ENCODE data around the gene HRCT1. TPM values are rescaled to one million over a fixed set of nuclear protein-coding genes. Genes with fewer than 3 reads are reported as not detected.

HRCT1 gene
- polyA plus RNA-seq, 3 donors, result not detected

DNA sequence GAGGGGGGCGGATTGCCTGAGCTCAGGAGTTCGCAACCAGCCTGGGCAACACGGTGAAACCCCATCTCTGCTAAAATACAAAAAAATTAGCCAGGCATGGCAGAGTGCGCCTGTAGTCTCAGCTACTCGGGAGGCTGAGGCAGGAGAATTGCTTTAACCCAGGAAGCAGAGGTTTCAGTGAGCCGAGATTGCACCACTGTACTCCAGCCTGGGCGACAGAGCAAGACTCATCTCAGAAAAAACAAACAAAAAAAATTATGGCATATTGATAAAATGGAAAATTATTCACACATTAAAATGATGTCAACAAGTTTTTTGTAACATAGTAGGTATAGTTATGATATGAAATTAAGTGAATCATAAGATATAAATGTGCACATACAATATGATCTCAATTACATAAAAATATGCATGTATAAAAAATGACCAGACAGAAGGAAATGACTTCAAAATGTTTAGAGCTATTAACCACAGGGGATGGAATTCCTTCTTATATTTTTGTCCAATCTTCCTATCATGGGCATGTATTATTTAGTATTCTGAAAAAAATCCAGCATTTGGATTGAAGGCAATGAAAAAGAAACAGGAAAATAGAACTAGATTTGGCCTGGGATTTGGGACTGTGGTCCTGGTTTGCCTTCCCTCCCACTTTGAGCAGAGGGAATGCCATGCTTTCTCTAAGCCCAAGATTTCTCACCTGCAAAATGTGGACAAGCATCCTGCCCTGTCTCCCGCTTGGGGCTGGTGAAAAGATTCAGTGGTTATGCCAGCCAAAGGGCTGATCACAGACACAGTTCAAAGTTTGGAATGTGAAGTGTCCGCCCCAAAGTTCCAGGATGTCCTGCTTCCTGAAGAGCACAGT lies 22.8 kb downstream of the HRCT1 start:
- no peak overlapping the region for H3K4me3 Mint-ChIP-seq
- H3K27ac Mint-ChIP-seq, result no peak overlapping the region
- intact Hi-C loops (cut with micrococcal nuclease), result no loop called here
- no peak for DNase-seq
- Histone ChIP-seq H3K4me2 (replicated peaks; ENCODE audit: extremely low read depth, low read length, poor library complexity, severe bottlenecking) (no peak overlapping the region), H3K9ac (ENCODE audit: insufficient read depth, low read length, poor library complexity, severe bottlenecking) (no peak overlapping the region), H3K36me3 (replicated peaks in 1 of 2; ENCODE audit: control insufficient read depth in 1 of 2, insufficient read depth in 2 of 2, low read length in 2 of 2) (no peaks in the 10 kb centered on the region), H3K4me1 (ENCODE audit: control insufficient read depth in 1 of 2, insufficient read depth in 2 of 2, low read length in 2 of 2) (no peaks in the 10 kb centered on the region), H3K27ac (ENCODE audit: low read depth in 1 of 2, low read length in 2 of 2) (no peak overlapping the region), H3K4me3 (replicated peaks in 1 of 3; ENCODE audit: low read depth in 2 of 3, low read length in 3 of 3) (no peak overlapping the region), H4K20me1 (ENCODE audit: insufficient read depth, low read length) (no peaks in the 10 kb centered on the region), H2AFZ (ENCODE audit: insufficient read depth, low read depth, low read length, poor library complexity, severe bottlenecking) (no peak overlapping the region), H3K27me3 (ENCODE audit: control insufficient read depth in 2 of 2, insufficient read depth in 2 of 2, low read length in 2 of 2) (no peaks in the 10 kb centered on the region), H3K79me2 (ENCODE audit: insufficient read depth, low read length) (no peaks in the 10 kb centered on the region), H3K9me3 (replicated peaks in 1 of 2; ENCODE audit: control insufficient read depth in 1 of 2, insufficient read depth in 1 of 2, low read length in 2 of 2) (no peaks in the 10 kb centered on the region)
- H3K9me3 Mint-ChIP-seq, result no peaks in the 10 kb centered on the region
- H3K36me3 Mint-ChIP-seq, result no peaks in the 10 kb centered on the region
- WGBS (ENCODE audit: insufficient coverage), result 90% methylated on average over 6 of the region's 9 CpGs
- H3K27me3 Mint-ChIP-seq (ENCODE audit: low read depth in 3 of 3), result peaks cover 0 to 5% (median 0%) of the 10 kb centered on the region in 3 donors
- no peak for TF ChIP-seq CTCF (IDR thresholded peaks at IDR 0.05)
- peaks cover 13% of the 10 kb centered on the region for H3K4me1 Mint-ChIP-seq

DNA sequence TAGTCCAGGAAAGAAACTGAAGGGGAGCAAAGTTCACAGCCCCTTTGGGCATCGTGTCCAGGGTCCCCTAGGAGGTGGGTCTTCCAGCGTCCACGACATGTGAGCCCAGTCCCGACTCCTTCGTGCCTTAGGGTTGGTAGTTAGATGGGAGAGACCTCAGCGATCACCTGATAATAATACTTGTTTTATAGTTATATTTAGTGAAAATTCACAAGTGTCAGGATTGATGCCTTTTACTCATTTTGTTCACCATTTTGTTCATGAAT lies 23.4 kb downstream of the HRCT1 start:
- no peak for DNase-seq
- TF ChIP-seq CTCF (IDR thresholded peaks at IDR 0.05), result no peak
- H3K9me3 ChIP-seq (replicated peaks in 1 of 2; ENCODE audit: control insufficient read depth in 1 of 2, insufficient read depth in 1 of 2, low read length in 2 of 2), result no peaks in the 10 kb centered on the region
- intact Hi-C loops (cut with micrococcal nuclease), result no loop called here
- Mint-ChIP-seq H3K36me3 (no peaks in the 10 kb centered on the region), H3K4me3 (no peak overlapping the region), H3K9me3 (no peaks in the 10 kb centered on the region), H3K4me1 (peaks cover 9% of the 10 kb centered on the region), H3K27ac (no peak overlapping the region), H3K27me3 (ENCODE audit: low read depth in 3 of 3) (peaks cover 0 to 5% (median 0%) of the 10 kb centered on the region in 3 donors)
- H3K27ac ChIP-seq (ENCODE audit: low read depth in 1 of 2, low read length in 2 of 2), result no peak overlapping the region
- H3K9ac ChIP-seq (ENCODE audit: insufficient read depth, low read length, poor library complexity, severe bottlenecking), result no peak overlapping the region
- H3K79me2 ChIP-seq (ENCODE audit: insufficient read depth, low read length), result no peaks in the 10 kb centered on the region
- no peaks in the 10 kb centered on the region for H3K36me3 ChIP-seq (replicated peaks in 1 of 2; ENCODE audit: control insufficient read depth in 1 of 2, insufficient read depth in 2 of 2, low read length in 2 of 2)
- H3K27me3 ChIP-seq (ENCODE audit: control insufficient read depth in 2 of 2, insufficient read depth in 2 of 2, low read length in 2 of 2), result no peaks in the 10 kb centered on the region
- no CpG with 5 or more reads among the region's 6 CpGs for WGBS (ENCODE audit: insufficient coverage)
- H4K20me1 ChIP-seq (ENCODE audit: insufficient read depth, low read length), result no peaks in the 10 kb centered on the region
- no peak overlapping the region for H3K4me3 ChIP-seq (replicated peaks in 1 of 3; ENCODE audit: low read depth in 2 of 3, low read length in 3 of 3)
- H2AFZ ChIP-seq (ENCODE audit: insufficient read depth, low read depth, low read length, poor library complexity, severe bottlenecking), result no peak overlapping the region
- no peak overlapping the region for H3K4me2 ChIP-seq (replicated peaks; ENCODE audit: extremely low read depth, low read length, poor library complexity, severe bottlenecking)
- H3K4me1 ChIP-seq (ENCODE audit: control insufficient read depth in 1 of 2, insufficient read depth in 2 of 2, low read length in 2 of 2), result no peaks in the 10 kb centered on the region

All from CD14-positive monocyte (primary cell).